HepG2 (cell line): Measurements from ENCODE around the gene LYRM2. TPM values are rescaled to one million over a fixed set of nuclear protein-coding genes. Genes with fewer than 3 reads are reported as not detected.

Source experiments
- ATAC-seq: fragments of 200-7000 bp; cut with Tn5 transposase; 3 replicates; pipeline ENCODE4 v1.9.1; 2020; ENCODE audit warnings: mild to moderate bottlenecking, moderate library complexity
- BruUV-seq: library from RNA; stranded (reverse); fragments of 400-500 nt; replicated peaks from 2 replicates; lab custom pipeline; 2021; lab: Mats Ljungman, UMichigan
- CTCF ChIA-PET: fragments of 300-600 bp; formaldehyde crosslinking; extraction: SDS; loops from one replicate; lab custom pipeline; 2021; ENCODE audit warnings: low total read pairs, inconsistent platforms, low intra/inter-chr PET ratio; lab: Yijun Ruan, JAX
- POLR2A ChIA-PET: fragments of 350-600 bp; sonication (Branson Sonifier 250); formaldehyde crosslinking; loops from one replicate; lab custom pipeline; 2020; ENCODE audit warnings: antibody characterized with exemption, inconsistent platforms; lab: Yijun Ruan, JAX
- DNase-seq: peaks from one replicate; pipeline ENCODE4 v3.0.0-alpha.2; 2015; ENCODE audit warnings: low spot score
- FAIRE-seq: peaks from 3 replicates; lab custom pipeline; 2011; peaks lifted over from hg19 to GRCh38; lab: Jason Lieb, UNC
- H2AFZ ChIP-seq: one replicate; pipeline ENCODE4 v1.6.1; 2011; ENCODE audit warnings: low read length, inconsistent platforms
- H3K27ac ChIP-seq: fragments of 300-600 bp; 3 replicates; pipeline ENCODE4 v1.8.0; 2011; ENCODE audit warnings: mixed run types, mild to moderate bottlenecking, mixed read lengths, low read length, inconsistent platforms; ENCODE audit not compliant: insufficient read depth; ENCODE audit errors: extremely low read length
- H3K27me3 ChIP-seq, 2 experiments: fragments of 200-600 bp in 1 of 2; 2 replicates in 1 of 2; 3 replicates in 1 of 2; pipeline versions ENCODE4 v1.6.0 to v1.8.0; 2011; ENCODE audit warnings: low read length in 2 of 2, mild to moderate bottlenecking in 2 of 2, moderate library complexity in 2 of 2, inconsistent platforms in 1 of 2; ENCODE audit not compliant: insufficient read depth in 2 of 2, control insufficient read depth in 1 of 2
- H3K36me3 ChIP-seq, 2 experiments: fragments of 200-600 bp in 1 of 2; replicated peaks in 1 of 2; 2 replicates in 1 of 2; 3 replicates in 1 of 2; pipeline versions ENCODE4 v1.5.1 to v1.8.0; 2011; ENCODE audit warnings: low read length in 2 of 2, inconsistent platforms in 1 of 2; ENCODE audit not compliant: insufficient read depth in 2 of 2, control insufficient read depth in 1 of 2
- H3K4me1 ChIP-seq: 2 replicates; pipeline ENCODE4 v1.5.1; 2012; ENCODE audit warnings: low read length, inconsistent platforms; ENCODE audit not compliant: insufficient read depth
- H3K4me2 ChIP-seq: 2 replicates; pipeline ENCODE4 v1.6.0; 2011; ENCODE audit warnings: low read depth, low read length, inconsistent platforms
- H3K4me3 ChIP-seq, 3 experiments: fragments of 200-600 bp in 1 of 3; sonication (generic), shearing (Covaris generic) in 1 of 3; replicated peaks in 1 of 3; 2 replicates each; pipeline ENCODE4 v1.5.1; 2011 to 2016; ENCODE audit warnings: low read length in 3 of 3, inconsistent platforms in 2 of 3, low read depth in 2 of 3, mild to moderate bottlenecking in 2 of 3, control low read depth in 1 of 3, mixed read lengths in 1 of 3; ENCODE audit not compliant: insufficient read depth in 1 of 3
- H3K79me2 ChIP-seq: one replicate; pipeline ENCODE4 v1.6.1; 2011; ENCODE audit warnings: low read length, inconsistent platforms; ENCODE audit not compliant: insufficient read depth
- H3K9ac ChIP-seq: 2 replicates; pipeline ENCODE4 v1.6.0; 2011; ENCODE audit warnings: mild to moderate bottlenecking, low read depth, low read length, inconsistent platforms; ENCODE audit not compliant: insufficient read depth
- H3K9me3 ChIP-seq: 2 replicates; pipeline ENCODE4 v1.5.1; 2012; ENCODE audit warnings: mild to moderate bottlenecking, low read length
- H4K20me1 ChIP-seq: 2 replicates; pipeline ENCODE4 v1.6.0; 2011; ENCODE audit warnings: inconsistent platforms, mild to moderate bottlenecking, low read length, moderate library complexity; ENCODE audit not compliant: insufficient read depth
- ELF4 ChIP-seq: sonication (generic); formaldehyde crosslinking; IDR thresholded peaks from 2 replicates; pipeline ENCODE4 v1.5.0; 2020; ENCODE audit warnings: missing genetic modification reagents, mild to moderate bottlenecking, moderate library complexity, borderline replicate concordance
- ESRRA ChIP-seq: sonication (generic); formaldehyde crosslinking; IDR thresholded peaks from 2 replicates; pipeline ENCODE4 v1.5.1; 2020; ENCODE audit warnings: mild to moderate bottlenecking, low read depth, missing genetic modification reagents
- GFI1 ChIP-seq: sonication (generic); formaldehyde crosslinking; IDR thresholded peaks from 2 replicates; pipeline ENCODE4 v1.5.0; 2020; ENCODE audit warnings: missing genetic modification reagents, mild to moderate bottlenecking, borderline replicate concordance
- KDM5A ChIP-seq: fragments of 200-600 bp; sonication (generic); IDR thresholded peaks from 2 replicates; pipeline ENCODE4 v1.7.0; 2018; ENCODE audit warnings: antibody characterized with exemption, mild to moderate bottlenecking, low read length, borderline replicate concordance
- KMT2A ChIP-seq: sonication (generic); formaldehyde crosslinking; IDR thresholded peaks from 2 replicates; pipeline ENCODE4 v1.4.0; 2020; ENCODE audit warnings: missing genetic modification reagents
- SP1 ChIP-seq, 2 experiments: fragments of 450-650 bp in 1 of 2; sonication (generic) in 1 of 2; formaldehyde crosslinking in 1 of 2; IDR thresholded peaks; 2 replicates each; pipeline versions ENCODE4 v1.4.0 to v1.6.1; 2016 to 2020; ENCODE audit warnings: missing genetic modification reagents in 1 of 2
- TOE1 ChIP-seq: sonication (generic); formaldehyde crosslinking; IDR thresholded peaks from 2 replicates; pipeline ENCODE4 v1.4.0; 2020; ENCODE audit warnings: mild to moderate bottlenecking, missing genetic modification reagents
- ZNF12 ChIP-seq: sonication (generic); formaldehyde crosslinking; IDR thresholded peaks from 2 replicates; pipeline ENCODE4 v1.5.0; 2020; ENCODE audit warnings: missing genetic modification reagents
- ZNF589 ChIP-seq: sonication (generic); formaldehyde crosslinking; conservative IDR thresholded peaks from 2 replicates; pipeline ENCODE4 v1.8.0; 2022; ENCODE audit warnings: mild to moderate bottlenecking, moderate library complexity, missing genetic modification reagents
- ZNF674 ChIP-seq: sonication (generic); formaldehyde crosslinking; IDR thresholded peaks from 2 replicates; pipeline ENCODE4 v1.5.0; 2020; ENCODE audit warnings: low read depth, mild to moderate bottlenecking, missing genetic modification reagents
- ZNF746 ChIP-seq: sonication (generic); formaldehyde crosslinking; IDR thresholded peaks from 2 replicates; pipeline ENCODE4 v1.8.0; 2022; ENCODE audit warnings: mild to moderate bottlenecking, missing genetic modification reagents
- ZSCAN20 ChIP-seq: sonication (generic); formaldehyde crosslinking; IDR thresholded peaks from 2 replicates; pipeline ENCODE4 v1.4.0; 2020; ENCODE audit warnings: missing genetic modification reagents, mild to moderate bottlenecking, borderline replicate concordance
- WGBS: methylation state at CpG from one replicate; pipeline ENCODE4 v1.1.6; 2017; ENCODE audit warnings: low lambda C conversion rate; 5-methylcytosine and 5-hydroxymethylcytosine counted together
- in situ Hi-C: cut with HindIII; loops from 2 replicates; pipeline ENCODE4 v1.10.0; 2017; ENCODE audit warnings: low pct_unique_long_range_greater_than_20kb; ENCODE audit not compliant: extremely low pct_ligation_motif_present
- intact Hi-C: fragments of 100-400 bp; cut with micrococcal nuclease; formaldehyde crosslinking; loops from one replicate; pipeline ENCODE4 v1.10.0; 2022; ENCODE audit not compliant: unreplicated experiment
- polyA plus RNA-seq, 8 experiments: library from polyadenylated mRNA; depleted of rRNA in 3 of 8; stranded (reverse) in 7 of 8; unstranded in 1 of 8; fragments of >200 nt; fragmentation: Illumina TruSeq in 4 of 8; extraction: Trizol in 4 of 8; gene quantifications; 2 replicates each; pipeline versions ENCODE4 v1.2.1 to v1.2.3, GENCODE V29; 2011 to 2016; ENCODE audit warnings: low read depth in 4 of 8, missing spikeins in 1 of 8, mixed read lengths in 1 of 8; ENCODE audit not compliant: insufficient read depth in 1 of 8
- total RNA-seq, 5 experiments: library from RNA; depleted of rRNA; stranded (reverse); fragments of >200 nt; fragmentation: Illumina TruSeq; extraction: Trizol; gene quantifications; 2 replicates each; pipeline ENCODE4 v1.2.3, GENCODE V29; 2016; ENCODE audit warnings: low read depth in 1 of 5
- TF ChIP-seq, protein P1 (sequence below), 2 experiments: sonication (generic) in 1 of 2; formaldehyde crosslinking in 1 of 2; IDR thresholded peaks; 2 replicates each; pipeline versions ENCODE4 v1.5.1 to v1.6.1; 2011 to 2020; ENCODE audit warnings: borderline replicate concordance in 1 of 2, low read depth in 1 of 2, low read length in 1 of 2, mild to moderate bottlenecking in 1 of 2, missing genetic modification reagents in 1 of 2, moderate library complexity in 1 of 2
- TF ChIP-seq, protein P2 (sequence below): sonication (generic); formaldehyde crosslinking; IDR thresholded peaks from 2 replicates; pipeline ENCODE4 v1.4.0; 2020; ENCODE audit warnings: missing genetic modification reagents, mild to moderate bottlenecking, borderline replicate concordance

The LYRM2 gene
- total and polyA plus RNA-seq, 2 of the 13 experiments (the other 11 are each of a cell fraction or from before 2014, with no cell fraction given) = 17.8 to 32.6 TPM

DNA sequence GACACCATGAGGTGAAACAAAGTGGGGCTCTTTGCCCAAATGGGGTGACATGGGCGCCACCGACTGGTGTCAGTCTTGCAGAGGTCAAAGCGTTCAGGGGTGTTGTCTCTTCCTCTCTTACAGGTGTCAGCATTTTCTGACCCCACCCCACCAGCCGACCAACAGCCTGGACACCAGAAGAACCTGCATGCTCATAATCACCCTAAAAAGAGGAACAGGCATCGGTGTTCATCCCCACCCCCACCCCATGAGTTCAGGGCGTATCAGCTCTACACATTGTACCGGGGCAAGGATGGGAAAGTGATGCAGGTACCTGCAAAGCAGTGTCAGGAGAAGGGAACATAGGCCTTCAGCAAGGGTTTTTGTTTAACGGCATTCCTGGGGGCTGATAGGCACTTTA, 14.8 kb downstream of the LYRM2 start:
- no peak overlapping the region for H3K27ac ChIP-seq
- TF ChIP-seq ZNF12 (CRISPR knock-in tag) = no peak
- TF ChIP-seq, protein P1, sequence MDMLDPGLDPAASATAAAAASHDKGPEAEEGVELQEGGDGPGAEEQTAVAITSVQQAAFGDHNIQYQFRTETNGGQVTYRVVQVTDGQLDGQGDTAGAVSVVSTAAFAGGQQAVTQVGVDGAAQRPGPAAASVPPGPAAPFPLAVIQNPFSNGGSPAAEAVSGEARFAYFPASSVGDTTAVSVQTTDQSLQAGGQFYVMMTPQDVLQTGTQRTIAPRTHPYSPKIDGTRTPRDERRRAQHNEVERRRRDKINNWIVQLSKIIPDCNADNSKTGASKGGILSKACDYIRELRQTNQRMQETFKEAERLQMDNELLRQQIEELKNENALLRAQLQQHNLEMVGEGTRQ (IDR thresholded peaks at IDR 0.05; ENCODE audit: low read depth, low read length) = no peak
- TF ChIP-seq, protein P1 (CRISPR knock-in tag; IDR thresholded peaks at IDR 0.05; ENCODE audit: borderline replicate concordance) = no peak
- no peak for TF ChIP-seq ZNF674 (CRISPR knock-in tag)
- TF ChIP-seq, protein P2, sequence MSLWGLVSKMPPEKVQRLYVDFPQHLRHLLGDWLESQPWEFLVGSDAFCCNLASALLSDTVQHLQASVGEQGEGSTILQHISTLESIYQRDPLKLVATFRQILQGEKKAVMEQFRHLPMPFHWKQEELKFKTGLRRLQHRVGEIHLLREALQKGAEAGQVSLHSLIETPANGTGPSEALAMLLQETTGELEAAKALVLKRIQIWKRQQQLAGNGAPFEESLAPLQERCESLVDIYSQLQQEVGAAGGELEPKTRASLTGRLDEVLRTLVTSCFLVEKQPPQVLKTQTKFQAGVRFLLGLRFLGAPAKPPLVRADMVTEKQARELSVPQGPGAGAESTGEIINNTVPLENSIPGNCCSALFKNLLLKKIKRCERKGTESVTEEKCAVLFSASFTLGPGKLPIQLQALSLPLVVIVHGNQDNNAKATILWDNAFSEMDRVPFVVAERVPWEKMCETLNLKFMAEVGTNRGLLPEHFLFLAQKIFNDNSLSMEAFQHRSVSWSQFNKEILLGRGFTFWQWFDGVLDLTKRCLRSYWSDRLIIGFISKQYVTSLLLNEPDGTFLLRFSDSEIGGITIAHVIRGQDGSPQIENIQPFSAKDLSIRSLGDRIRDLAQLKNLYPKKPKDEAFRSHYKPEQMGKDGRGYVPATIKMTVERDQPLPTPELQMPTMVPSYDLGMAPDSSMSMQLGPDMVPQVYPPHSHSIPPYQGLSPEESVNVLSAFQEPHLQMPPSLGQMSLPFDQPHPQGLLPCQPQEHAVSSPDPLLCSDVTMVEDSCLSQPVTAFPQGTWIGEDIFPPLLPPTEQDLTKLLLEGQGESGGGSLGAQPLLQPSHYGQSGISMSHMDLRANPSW (CRISPR knock-in tag) = no peak
- TF ChIP-seq GFI1 = no peak
- TF ChIP-seq ZNF746 = no peak
- no peak for TF ChIP-seq KDM5A
- TF ChIP-seq KMT2A (CRISPR knock-in tag) = no peak
- TF ChIP-seq ZSCAN20 (CRISPR knock-in tag) = no peak
- no peak for TF ChIP-seq SP1 (IDR thresholded peaks at IDR 0.05)
- TF ChIP-seq SP1 (CRISPR knock-in tag; IDR thresholded peaks at IDR 0.05) = no peak
- no peak for TF ChIP-seq ELF4 (CRISPR knock-in tag)
- TF ChIP-seq ZNF589 (CRISPR knock-in tag) = no peak
- no peak for TF ChIP-seq TOE1 (CRISPR knock-in tag)
- TF ChIP-seq ESRRA (CRISPR knock-in tag) = no peak
- intact Hi-C loops = no loop called here
- H3K79me2 ChIP-seq = no peaks in the 10 kb centered on the region
- ChIA-PET POLR2A (no interaction called here), CTCF (no interaction called here)
- 50% methylated on average over 8 of the region's 8 CpGs for WGBS
- in situ Hi-C loops = no loop called here
- H4K20me1 ChIP-seq = no peaks in the 10 kb centered on the region
- FAIRE-seq (no peak), DNase-seq (no peak), ATAC-seq (no peak)
- BruUV-seq = no TSS peak
- peaks cover 7% of the 10 kb centered on the region for H3K4me1 ChIP-seq
- H3K9me3 ChIP-seq = no peaks in the 10 kb centered on the region
- H3K36me3 ChIP-seq = no peaks in the 10 kb centered on the region
- H3K4me2 ChIP-seq = no peak overlapping the region
- H3K27me3 ChIP-seq = no peaks in the 10 kb centered on the region
- no peak overlapping the region for H2AFZ ChIP-seq
- no peak overlapping the region for H3K4me3 ChIP-seq
- no peak overlapping the region for H3K9ac ChIP-seq
